Gastrocnemius medialis (tissue), 4 donors: Measurements from ENCODE around the gene CAPZB.

Experiments used
- POLR2A ChIP-seq, 2 donors: fragments of 450-650 bp; IDR thresholded peaks; one replicate each; pipeline ENCODE4 v1.6.1; 2017; ENCODE audit warnings: antibody characterized with exemption in 2 of 2, mild to moderate bottlenecking in 2 of 2, moderate library complexity in 2 of 2
- TF ChIP-seq, protein P1 (sequence below), 5 experiments: fragments of 450-650 bp in 3 of 5; fragments of 200-600 bp in 2 of 5; sonication (generic) in 2 of 5; IDR thresholded peaks in 4 of 5; conservative IDR thresholded peaks in 1 of 5; 1 replicate in 4 of 5; 2 replicates in 1 of 5; pipeline ENCODE4 v1.5.1; 2016 to 2019; ENCODE audit warnings: antibody characterized with exemption in 5 of 5, mild to moderate bottlenecking in 3 of 5, moderate library complexity in 3 of 5

- TF ChIP-seq, protein P1, sequence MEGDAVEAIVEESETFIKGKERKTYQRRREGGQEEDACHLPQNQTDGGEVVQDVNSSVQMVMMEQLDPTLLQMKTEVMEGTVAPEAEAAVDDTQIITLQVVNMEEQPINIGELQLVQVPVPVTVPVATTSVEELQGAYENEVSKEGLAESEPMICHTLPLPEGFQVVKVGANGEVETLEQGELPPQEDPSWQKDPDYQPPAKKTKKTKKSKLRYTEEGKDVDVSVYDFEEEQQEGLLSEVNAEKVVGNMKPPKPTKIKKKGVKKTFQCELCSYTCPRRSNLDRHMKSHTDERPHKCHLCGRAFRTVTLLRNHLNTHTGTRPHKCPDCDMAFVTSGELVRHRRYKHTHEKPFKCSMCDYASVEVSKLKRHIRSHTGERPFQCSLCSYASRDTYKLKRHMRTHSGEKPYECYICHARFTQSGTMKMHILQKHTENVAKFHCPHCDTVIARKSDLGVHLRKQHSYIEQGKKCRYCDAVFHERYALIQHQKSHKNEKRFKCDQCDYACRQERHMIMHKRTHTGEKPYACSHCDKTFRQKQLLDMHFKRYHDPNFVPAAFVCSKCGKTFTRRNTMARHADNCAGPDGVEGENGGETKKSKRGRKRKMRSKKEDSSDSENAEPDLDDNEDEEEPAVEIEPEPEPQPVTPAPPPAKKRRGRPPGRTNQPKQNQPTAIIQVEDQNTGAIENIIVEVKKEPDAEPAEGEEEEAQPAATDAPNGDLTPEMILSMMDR (IDR thresholded peaks at IDR 0.05 in 4 of 5, conservative IDR thresholded peaks at IDR 0.05 in 1 of 5): no peak
- TF ChIP-seq POLR2A (IDR thresholded peaks at IDR 0.05): no peak
These were observed 171.7 kb downstream of the CAPZB start for GRCh38 chr1:19313636-19313959.
